Measurements from ENCODE around the gene CLIC4. TPM values are rescaled to one million over a fixed set of nuclear protein-coding genes. Genes with fewer than 3 reads are reported as not detected.

CLIC4 gene
- total RNA-seq, 1 experiment from 2014 or later, result 262 TPM

DNA sequence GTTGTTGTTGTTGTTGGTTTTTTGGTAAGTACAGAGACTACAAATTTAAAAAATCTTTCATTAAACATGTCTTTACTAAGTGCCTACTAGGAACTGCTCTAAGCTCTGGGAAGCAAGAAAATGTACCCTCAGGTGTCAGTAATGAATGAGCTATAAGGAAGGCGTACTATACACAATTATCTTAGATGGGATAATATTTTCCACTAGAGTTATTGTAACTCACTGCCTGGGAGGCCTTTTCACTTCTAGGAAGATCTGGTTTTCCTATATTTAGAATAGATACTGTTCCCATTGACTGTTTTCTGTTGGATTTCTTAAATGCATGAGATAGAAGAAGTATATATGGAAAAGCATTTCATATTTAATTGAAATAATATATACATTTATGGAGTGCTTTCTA is 19.6 kb downstream of the CLIC4 start:
- no peaks in the 10 kb centered on the region for H3K27me3 Mint-ChIP-seq (ENCODE audit: low read depth)
- ChIA-PET POLR2A (interaction anchor here (0.7 kb wide), 1 partner anchor 20 kb away, joined by 3 read pairs; the partner anchor contains the start of gene CLIC4), CTCF (interaction anchor here (0.6 to 2.4 kb wide), 5 partner anchors 17 to 76 kb away, joined by 3 to 12 read pairs (median 3); no protein-coding TSS in a partner anchor)
- H3K27ac Mint-ChIP-seq, result peak overlapping the region; percentile 36; the same call in 1 of the 2 replicates
- DNase-seq (ENCODE audit: low spot score) (no peak), ATAC-seq (no peak)
- H3K4me3 Mint-ChIP-seq, result no peak overlapping the region
- peaks cover 21% of the 10 kb centered on the region for H3K4me1 Mint-ChIP-seq
- 0 out of 2 replicates have a peak, but pooled peaks cover 4% of the 10 kb centered on the region for H3K36me3 Mint-ChIP-seq
- H3K9me3 Mint-ChIP-seq, result no peaks in the 10 kb centered on the region
- TF ChIP-seq EMX1 (CRISPR knock-in tag; IDR thresholded peaks at IDR 0.05), result no peak
- TF ChIP-seq RORB (CRISPR knock-in tag; IDR thresholded peaks at IDR 0.05), result no peak
- TF ChIP-seq RELA (CRISPR knock-in tag; IDR thresholded peaks at IDR 0.05; ENCODE audit: borderline replicate concordance), result no peak
- TF ChIP-seq FOXP4 (CRISPR knock-in tag; IDR thresholded peaks at IDR 0.05), result no peak
- no peak for TF ChIP-seq GTF2I (CRISPR knock-in tag; conservative IDR thresholded peaks at IDR 0.05)
- no peak for TF ChIP-seq TCF7 (CRISPR knock-in tag; IDR thresholded peaks at IDR 0.05; ENCODE audit: low read depth)
- TF ChIP-seq, protein P1, sequence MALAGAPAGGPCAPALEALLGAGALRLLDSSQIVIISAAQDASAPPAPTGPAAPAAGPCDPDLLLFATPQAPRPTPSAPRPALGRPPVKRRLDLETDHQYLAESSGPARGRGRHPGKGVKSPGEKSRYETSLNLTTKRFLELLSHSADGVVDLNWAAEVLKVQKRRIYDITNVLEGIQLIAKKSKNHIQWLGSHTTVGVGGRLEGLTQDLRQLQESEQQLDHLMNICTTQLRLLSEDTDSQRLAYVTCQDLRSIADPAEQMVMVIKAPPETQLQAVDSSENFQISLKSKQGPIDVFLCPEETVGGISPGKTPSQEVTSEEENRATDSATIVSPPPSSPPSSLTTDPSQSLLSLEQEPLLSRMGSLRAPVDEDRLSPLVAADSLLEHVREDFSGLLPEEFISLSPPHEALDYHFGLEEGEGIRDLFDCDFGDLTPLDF (CRISPR knock-in tag; IDR thresholded peaks at IDR 0.05), result no peak
- TF ChIP-seq, protein P2, sequence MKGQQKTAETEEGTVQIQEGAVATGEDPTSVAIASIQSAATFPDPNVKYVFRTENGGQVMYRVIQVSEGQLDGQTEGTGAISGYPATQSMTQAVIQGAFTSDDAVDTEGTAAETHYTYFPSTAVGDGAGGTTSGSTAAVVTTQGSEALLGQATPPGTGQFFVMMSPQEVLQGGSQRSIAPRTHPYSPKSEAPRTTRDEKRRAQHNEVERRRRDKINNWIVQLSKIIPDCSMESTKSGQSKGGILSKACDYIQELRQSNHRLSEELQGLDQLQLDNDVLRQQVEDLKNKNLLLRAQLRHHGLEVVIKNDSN (CRISPR knock-in tag; IDR thresholded peaks at IDR 0.05), result no peak
- TF ChIP-seq, protein P3, sequence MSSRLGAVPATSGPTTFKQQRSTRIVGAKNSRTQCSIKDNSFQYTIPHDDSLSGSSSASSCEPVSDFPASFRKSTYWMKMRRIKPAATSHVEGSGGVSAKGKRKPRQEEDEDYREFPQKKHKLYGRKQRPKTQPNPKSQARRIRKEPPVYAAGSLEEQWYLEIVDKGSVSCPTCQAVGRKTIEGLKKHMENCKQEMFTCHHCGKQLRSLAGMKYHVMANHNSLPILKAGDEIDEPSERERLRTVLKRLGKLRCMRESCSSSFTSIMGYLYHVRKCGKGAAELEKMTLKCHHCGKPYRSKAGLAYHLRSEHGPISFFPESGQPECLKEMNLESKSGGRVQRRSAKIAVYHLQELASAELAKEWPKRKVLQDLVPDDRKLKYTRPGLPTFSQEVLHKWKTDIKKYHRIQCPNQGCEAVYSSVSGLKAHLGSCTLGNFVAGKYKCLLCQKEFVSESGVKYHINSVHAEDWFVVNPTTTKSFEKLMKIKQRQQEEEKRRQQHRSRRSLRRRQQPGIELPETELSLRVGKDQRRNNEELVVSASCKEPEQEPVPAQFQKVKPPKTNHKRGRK (CRISPR knock-in tag; IDR thresholded peaks at IDR 0.05; ENCODE audit: borderline replicate concordance), result no peak
- TF ChIP-seq, protein P4, sequence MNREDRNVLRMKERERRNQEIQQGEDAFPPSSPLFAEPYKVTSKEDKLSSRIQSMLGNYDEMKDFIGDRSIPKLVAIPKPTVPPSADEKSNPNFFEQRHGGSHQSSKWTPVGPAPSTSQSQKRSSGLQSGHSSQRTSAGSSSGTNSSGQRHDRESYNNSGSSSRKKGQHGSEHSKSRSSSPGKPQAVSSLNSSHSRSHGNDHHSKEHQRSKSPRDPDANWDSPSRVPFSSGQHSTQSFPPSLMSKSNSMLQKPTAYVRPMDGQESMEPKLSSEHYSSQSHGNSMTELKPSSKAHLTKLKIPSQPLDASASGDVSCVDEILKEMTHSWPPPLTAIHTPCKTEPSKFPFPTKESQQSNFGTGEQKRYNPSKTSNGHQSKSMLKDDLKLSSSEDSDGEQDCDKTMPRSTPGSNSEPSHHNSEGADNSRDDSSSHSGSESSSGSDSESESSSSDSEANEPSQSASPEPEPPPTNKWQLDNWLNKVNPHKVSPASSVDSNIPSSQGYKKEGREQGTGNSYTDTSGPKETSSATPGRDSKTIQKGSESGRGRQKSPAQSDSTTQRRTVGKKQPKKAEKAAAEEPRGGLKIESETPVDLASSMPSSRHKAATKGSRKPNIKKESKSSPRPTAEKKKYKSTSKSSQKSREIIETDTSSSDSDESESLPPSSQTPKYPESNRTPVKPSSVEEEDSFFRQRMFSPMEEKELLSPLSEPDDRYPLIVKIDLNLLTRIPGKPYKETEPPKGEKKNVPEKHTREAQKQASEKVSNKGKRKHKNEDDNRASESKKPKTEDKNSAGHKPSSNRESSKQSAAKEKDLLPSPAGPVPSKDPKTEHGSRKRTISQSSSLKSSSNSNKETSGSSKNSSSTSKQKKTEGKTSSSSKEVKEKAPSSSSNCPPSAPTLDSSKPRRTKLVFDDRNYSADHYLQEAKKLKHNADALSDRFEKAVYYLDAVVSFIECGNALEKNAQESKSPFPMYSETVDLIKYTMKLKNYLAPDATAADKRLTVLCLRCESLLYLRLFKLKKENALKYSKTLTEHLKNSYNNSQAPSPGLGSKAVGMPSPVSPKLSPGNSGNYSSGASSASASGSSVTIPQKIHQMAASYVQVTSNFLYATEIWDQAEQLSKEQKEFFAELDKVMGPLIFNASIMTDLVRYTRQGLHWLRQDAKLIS (CRISPR knock-in tag; IDR thresholded peaks at IDR 0.05; ENCODE audit: borderline replicate concordance), result no peak
- no peak for TF ChIP-seq ESRRA (CRISPR knock-in tag; IDR thresholded peaks at IDR 0.05; ENCODE audit: borderline replicate concordance)
- TF ChIP-seq NFE2L1 (CRISPR knock-in tag; IDR thresholded peaks at IDR 0.05), result no peak
- TF ChIP-seq NR2C2 (CRISPR knock-in tag; IDR thresholded peaks at IDR 0.05), result no peak
- no peak for TF ChIP-seq CREB1 (CRISPR knock-in tag; IDR thresholded peaks at IDR 0.05)
- TF ChIP-seq ZNF416 (CRISPR knock-in tag; IDR thresholded peaks at IDR 0.05), result no peak
- TF ChIP-seq ZNF317 (CRISPR knock-in tag; IDR thresholded peaks at IDR 0.05; ENCODE audit: borderline replicate concordance, low read depth), result no peak
- TF ChIP-seq STAT6 (CRISPR knock-in tag; conservative IDR thresholded peaks at IDR 0.05; ENCODE audit: low read depth), result no peak
